ENCODE measurements around the gene CERK. TPM values are rescaled to one million over a fixed set of nuclear protein-coding genes. Genes with fewer than 3 reads are reported as not detected.

CERK gene
- total RNA-seq, 1 donor from 2014 or later: 26.1 TPM

- intact Hi-C loops (cut with DNase I): no loop called here
- Histone ChIP-seq H3K36me3 (peaks cover 87% of the 10 kb centered on the region), H3K27me3 (ENCODE audit: low read depth) (no peaks in the 10 kb centered on the region), H3K27ac (no peak overlapping the region), H3K4me3 (no peak overlapping the region), H3K9me3 (no peaks in the 10 kb centered on the region), H3K4me1 (peaks cover 3% of the 10 kb centered on the region)
- peak in 1 of 2 donors; percentile 23 for ATAC-seq
- DNase-seq: peak; percentile 35
- TF ChIP-seq, protein P1, sequence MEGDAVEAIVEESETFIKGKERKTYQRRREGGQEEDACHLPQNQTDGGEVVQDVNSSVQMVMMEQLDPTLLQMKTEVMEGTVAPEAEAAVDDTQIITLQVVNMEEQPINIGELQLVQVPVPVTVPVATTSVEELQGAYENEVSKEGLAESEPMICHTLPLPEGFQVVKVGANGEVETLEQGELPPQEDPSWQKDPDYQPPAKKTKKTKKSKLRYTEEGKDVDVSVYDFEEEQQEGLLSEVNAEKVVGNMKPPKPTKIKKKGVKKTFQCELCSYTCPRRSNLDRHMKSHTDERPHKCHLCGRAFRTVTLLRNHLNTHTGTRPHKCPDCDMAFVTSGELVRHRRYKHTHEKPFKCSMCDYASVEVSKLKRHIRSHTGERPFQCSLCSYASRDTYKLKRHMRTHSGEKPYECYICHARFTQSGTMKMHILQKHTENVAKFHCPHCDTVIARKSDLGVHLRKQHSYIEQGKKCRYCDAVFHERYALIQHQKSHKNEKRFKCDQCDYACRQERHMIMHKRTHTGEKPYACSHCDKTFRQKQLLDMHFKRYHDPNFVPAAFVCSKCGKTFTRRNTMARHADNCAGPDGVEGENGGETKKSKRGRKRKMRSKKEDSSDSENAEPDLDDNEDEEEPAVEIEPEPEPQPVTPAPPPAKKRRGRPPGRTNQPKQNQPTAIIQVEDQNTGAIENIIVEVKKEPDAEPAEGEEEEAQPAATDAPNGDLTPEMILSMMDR (IDR thresholded peaks at IDR 0.05): no peak
Observed at GRCh38 chr22:46708766-46709330, 29.2 kb downstream of the CERK start.

DNA sequence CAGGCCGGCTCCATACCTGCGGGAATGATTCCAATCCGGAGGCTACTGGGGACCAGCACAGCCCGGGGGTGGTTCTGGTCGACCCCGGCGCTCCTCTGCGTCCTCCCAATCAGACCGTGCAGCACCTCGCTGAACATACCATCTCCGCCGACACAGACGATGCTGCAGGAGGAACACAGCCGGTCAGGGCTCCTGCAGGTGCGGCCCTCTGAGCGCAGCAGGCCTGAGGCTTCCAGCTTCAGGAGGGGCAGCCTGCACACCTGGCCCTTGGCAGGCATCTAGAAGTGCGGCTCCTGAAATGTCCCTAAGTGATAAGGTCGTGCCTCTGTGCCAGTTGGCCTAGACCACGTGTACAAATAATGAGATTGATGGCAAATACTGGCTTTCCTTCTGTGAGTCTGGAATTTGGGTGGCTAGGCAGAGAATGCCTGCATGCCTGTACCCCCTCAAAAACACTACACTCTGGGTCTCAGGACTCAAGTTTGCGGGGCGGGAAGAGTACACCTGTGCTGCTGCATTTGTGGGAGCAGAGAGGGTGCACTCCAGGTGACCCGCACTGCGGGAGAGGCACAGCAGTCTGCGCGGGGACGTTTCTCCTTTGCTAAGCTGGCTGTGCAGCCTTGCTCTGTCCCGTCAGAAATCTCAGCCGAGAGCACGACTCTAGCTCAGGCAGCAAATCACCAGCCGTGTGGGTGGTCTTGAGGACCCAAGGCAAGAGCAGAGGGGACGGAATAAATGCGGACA lies 30.1 kb downstream of the CERK start:
- DNase-seq: peak; percentile 24
- intact Hi-C loops (cut with DNase I): no loop called here
- ATAC-seq: no peak
- TF ChIP-seq, protein P1 (IDR thresholded peaks at IDR 0.05): no peak
- Histone ChIP-seq H3K4me1 (no peaks in the 10 kb centered on the region), H3K9me3 (no peaks in the 10 kb centered on the region), H3K36me3 (peaks cover 95% of the 10 kb centered on the region), H3K27ac (no peak overlapping the region), H3K27me3 (ENCODE audit: low read depth) (no peaks in the 10 kb centered on the region), H3K4me3 (no peak overlapping the region)

DNA sequence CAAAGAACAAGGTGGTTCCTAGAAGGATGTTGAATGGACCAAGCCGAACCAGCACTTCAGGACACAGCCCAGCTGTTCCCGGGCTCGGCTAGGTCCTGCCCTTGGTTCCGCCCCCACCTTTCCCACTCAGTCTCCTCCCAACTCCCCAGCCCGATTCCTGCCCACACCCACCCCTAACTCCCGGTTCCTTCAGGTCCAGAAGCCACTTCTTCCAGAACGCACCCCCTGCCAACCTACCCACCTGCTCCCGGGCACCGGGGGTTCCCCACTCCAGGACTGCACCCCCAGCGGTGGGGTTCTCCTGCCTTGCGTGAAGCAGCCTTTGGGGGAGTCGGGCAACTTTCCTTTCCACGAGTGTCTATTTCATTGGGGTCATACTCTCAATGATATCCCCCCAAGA lies 30.7 kb downstream of the CERK start:
- intact Hi-C loops (cut with DNase I): no loop called here
- Histone ChIP-seq H3K36me3 (peaks cover 98% of the 10 kb centered on the region), H3K27me3 (ENCODE audit: low read depth) (no peaks in the 10 kb centered on the region), H3K4me3 (no peak overlapping the region), H3K27ac (no peak overlapping the region), H3K4me1 (no peaks in the 10 kb centered on the region), H3K9me3 (no peaks in the 10 kb centered on the region)
- TF ChIP-seq, protein P1 (IDR thresholded peaks at IDR 0.05): no peak
- ATAC-seq (no peak), DNase-seq (no peak)

GRCh38 chr22:46706060-46706459 lies 32.0 kb downstream of the CERK start:
- H3K9me3 ChIP-seq: no peaks in the 10 kb centered on the region
- intact Hi-C loops (cut with DNase I): no loop called here
- no peak overlapping the region for H3K27ac ChIP-seq
- peaks cover 95% of the 10 kb centered on the region for H3K36me3 ChIP-seq
- no peak for DNase-seq
- H3K27me3 ChIP-seq (ENCODE audit: low read depth): no peaks in the 10 kb centered on the region
- TF ChIP-seq, protein P1 (IDR thresholded peaks at IDR 0.05): no peak
- no peak for ATAC-seq
- no peaks in the 10 kb centered on the region for H3K4me1 ChIP-seq
- H3K4me3 ChIP-seq: no peak overlapping the region

GRCh38 chr22:46703996-46704370 lies 34.1 kb downstream of the CERK start:
- DNase-seq: no peak
- no peak for ATAC-seq

More at GRCh38 chr22:46703996-46704370, 34.1 kb downstream of the CERK start:
- Histone ChIP-seq H3K4me1 (no peaks in the 10 kb centered on the region), H3K9me3 (no peaks in the 10 kb centered on the region), H3K4me3 (no peak overlapping the region), H3K27me3 (ENCODE audit: low read depth) (no peaks in the 10 kb centered on the region), H3K36me3 (peaks cover 95% of the 10 kb centered on the region), H3K27ac (no peak overlapping the region)
- TF ChIP-seq, protein P1 (IDR thresholded peaks at IDR 0.05): no peak
- intact Hi-C loops (cut with DNase I): no loop called here
